HepG2 (cell line): ENCODE data around the gene TSKU. TPM values are rescaled to one million over a fixed set of nuclear protein-coding genes. Genes with fewer than 3 reads are reported as not detected.

Experiments
- ATAC-seq: fragments of 200-7000 bp; cut with Tn5 transposase; 3 replicates; pipeline ENCODE4 v1.9.1; 2020; ENCODE audit warnings: mild to moderate bottlenecking, moderate library complexity
- BruUV-seq: library from RNA; stranded (reverse); fragments of 400-500 nt; replicated peaks from 2 replicates; lab custom pipeline; 2021; lab: Mats Ljungman, UMichigan
- CTCF ChIA-PET: fragments of 300-600 bp; formaldehyde crosslinking; extraction: SDS; loops from one replicate; lab custom pipeline; 2021; ENCODE audit warnings: low total read pairs, inconsistent platforms, low intra/inter-chr PET ratio; lab: Yijun Ruan, JAX
- POLR2A ChIA-PET: fragments of 350-600 bp; sonication (Branson Sonifier 250); formaldehyde crosslinking; loops from one replicate; lab custom pipeline; 2020; ENCODE audit warnings: antibody characterized with exemption, inconsistent platforms; lab: Yijun Ruan, JAX
- DNase-seq: peaks from one replicate; pipeline ENCODE4 v3.0.0-alpha.2; 2015; ENCODE audit warnings: low spot score
- FAIRE-seq: peaks from 3 replicates; lab custom pipeline; 2011; peaks lifted over from hg19 to GRCh38; lab: Jason Lieb, UNC
- H2AFZ ChIP-seq: one replicate; pipeline ENCODE4 v1.6.1; 2011; ENCODE audit warnings: low read length, inconsistent platforms
- H3K27ac ChIP-seq: fragments of 300-600 bp; 3 replicates; pipeline ENCODE4 v1.8.0; 2011; ENCODE audit warnings: mixed run types, mild to moderate bottlenecking, mixed read lengths, low read length, inconsistent platforms; ENCODE audit not compliant: insufficient read depth; ENCODE audit errors: extremely low read length
- H3K27me3 ChIP-seq, 2 experiments: fragments of 200-600 bp in 1 of 2; 2 replicates in 1 of 2; 3 replicates in 1 of 2; pipeline versions ENCODE4 v1.6.0 to v1.8.0; 2011; ENCODE audit warnings: low read length in 2 of 2, mild to moderate bottlenecking in 2 of 2, moderate library complexity in 2 of 2, inconsistent platforms in 1 of 2; ENCODE audit not compliant: insufficient read depth in 2 of 2, control insufficient read depth in 1 of 2
- H3K36me3 ChIP-seq, 2 experiments: fragments of 200-600 bp in 1 of 2; replicated peaks in 1 of 2; 2 replicates in 1 of 2; 3 replicates in 1 of 2; pipeline versions ENCODE4 v1.5.1 to v1.8.0; 2011; ENCODE audit warnings: low read length in 2 of 2, inconsistent platforms in 1 of 2; ENCODE audit not compliant: insufficient read depth in 2 of 2, control insufficient read depth in 1 of 2
- H3K4me1 ChIP-seq: 2 replicates; pipeline ENCODE4 v1.5.1; 2012; ENCODE audit warnings: low read length, inconsistent platforms; ENCODE audit not compliant: insufficient read depth
- H3K4me2 ChIP-seq: 2 replicates; pipeline ENCODE4 v1.6.0; 2011; ENCODE audit warnings: low read depth, low read length, inconsistent platforms
- H3K4me3 ChIP-seq, 3 experiments: fragments of 200-600 bp in 1 of 3; sonication (generic), shearing (Covaris generic) in 1 of 3; replicated peaks in 1 of 3; 2 replicates each; pipeline ENCODE4 v1.5.1; 2011 to 2016; ENCODE audit warnings: low read length in 3 of 3, inconsistent platforms in 2 of 3, low read depth in 2 of 3, mild to moderate bottlenecking in 2 of 3, control low read depth in 1 of 3, mixed read lengths in 1 of 3; ENCODE audit not compliant: insufficient read depth in 1 of 3
- H3K79me2 ChIP-seq: one replicate; pipeline ENCODE4 v1.6.1; 2011; ENCODE audit warnings: low read length, inconsistent platforms; ENCODE audit not compliant: insufficient read depth
- H3K9ac ChIP-seq: 2 replicates; pipeline ENCODE4 v1.6.0; 2011; ENCODE audit warnings: mild to moderate bottlenecking, low read depth, low read length, inconsistent platforms; ENCODE audit not compliant: insufficient read depth
- H3K9me3 ChIP-seq: 2 replicates; pipeline ENCODE4 v1.5.1; 2012; ENCODE audit warnings: mild to moderate bottlenecking, low read length
- H4K20me1 ChIP-seq: 2 replicates; pipeline ENCODE4 v1.6.0; 2011; ENCODE audit warnings: inconsistent platforms, mild to moderate bottlenecking, low read length, moderate library complexity; ENCODE audit not compliant: insufficient read depth
- ATM ChIP-seq: fragments of 450-650 bp; IDR thresholded peaks from 2 replicates; pipeline ENCODE4 v1.7.1; 2017; ENCODE audit warnings: mild to moderate bottlenecking, borderline replicate concordance
- FOXP1 ChIP-seq, 2 experiments: fragments of 450-650 bp in 1 of 2; IDR thresholded peaks; 2 replicates each; pipeline ENCODE4 v1.6.1; 2017 to 2018; ENCODE audit warnings: antibody characterized with exemption in 1 of 2
- HOXA9 ChIP-seq: sonication (generic); formaldehyde crosslinking; IDR thresholded peaks from 2 replicates; pipeline ENCODE4 v1.8.1; 2022; ENCODE audit warnings: missing genetic modification reagents, mild to moderate bottlenecking, moderate library complexity, borderline replicate concordance
- NAIF1 ChIP-seq: sonication (generic); formaldehyde crosslinking; IDR thresholded peaks from 2 replicates; pipeline ENCODE4 v1.5.0; 2020; ENCODE audit warnings: mild to moderate bottlenecking, missing genetic modification reagents, borderline replicate concordance
- ZBTB25 ChIP-seq: IDR thresholded peaks from 2 replicates; pipeline ENCODE4 v1.6.1; 2018; ENCODE audit warnings: missing genetic modification reagents
- ZBTB34 ChIP-seq: sonication (generic); formaldehyde crosslinking; IDR thresholded peaks from 2 replicates; pipeline ENCODE4 v1.8.0; 2022; ENCODE audit warnings: mild to moderate bottlenecking, missing genetic modification reagents
- ZNF224 ChIP-seq: sonication (generic); formaldehyde crosslinking; IDR thresholded peaks from 2 replicates; pipeline ENCODE4 v1.5.0; 2020; ENCODE audit warnings: mild to moderate bottlenecking, missing genetic modification reagents
- ZNF230 ChIP-seq: sonication (generic); formaldehyde crosslinking; IDR thresholded peaks from 2 replicates; pipeline ENCODE4 v1.4.0; 2020; ENCODE audit warnings: mild to moderate bottlenecking, missing genetic modification reagents
- ZNF234 ChIP-seq: sonication (generic); formaldehyde crosslinking; conservative IDR thresholded peaks from 2 replicates; pipeline ENCODE4 v1.5.1; 2020; ENCODE audit warnings: mild to moderate bottlenecking, missing genetic modification reagents
- ZSCAN25 ChIP-seq: sonication (generic); formaldehyde crosslinking; IDR thresholded peaks from 2 replicates; pipeline ENCODE4 v1.8.0; 2022; ENCODE audit warnings: mild to moderate bottlenecking, missing genetic modification reagents
- WGBS: methylation state at CpG from one replicate; pipeline ENCODE4 v1.1.6; 2017; ENCODE audit warnings: low lambda C conversion rate; 5-methylcytosine and 5-hydroxymethylcytosine counted together
- in situ Hi-C: cut with HindIII; loops from 2 replicates; pipeline ENCODE4 v1.10.0; 2017; ENCODE audit warnings: low pct_unique_long_range_greater_than_20kb; ENCODE audit not compliant: extremely low pct_ligation_motif_present
- intact Hi-C: fragments of 100-400 bp; cut with micrococcal nuclease; formaldehyde crosslinking; loops from one replicate; pipeline ENCODE4 v1.10.0; 2022; ENCODE audit not compliant: unreplicated experiment
- polyA plus RNA-seq, 8 experiments: library from polyadenylated mRNA; depleted of rRNA in 3 of 8; stranded (reverse) in 7 of 8; unstranded in 1 of 8; fragments of >200 nt; fragmentation: Illumina TruSeq in 4 of 8; extraction: Trizol in 4 of 8; gene quantifications; 2 replicates each; pipeline versions ENCODE4 v1.2.1 to v1.2.3, GENCODE V29; 2011 to 2016; ENCODE audit warnings: low read depth in 4 of 8, missing spikeins in 1 of 8, mixed read lengths in 1 of 8; ENCODE audit not compliant: insufficient read depth in 1 of 8
- total RNA-seq, 5 experiments: library from RNA; depleted of rRNA; stranded (reverse); fragments of >200 nt; fragmentation: Illumina TruSeq; extraction: Trizol; gene quantifications; 2 replicates each; pipeline ENCODE4 v1.2.3, GENCODE V29; 2016; ENCODE audit warnings: low read depth in 1 of 5

The TSKU gene
- total and polyA plus RNA-seq, 2 of the 13 experiments (the other 11 are each of a cell fraction or from before 2014, with no cell fraction given) = 20.3 to 21.4 TPM

- FAIRE-seq (no peak), DNase-seq (no peak), ATAC-seq (no peak)
- in situ Hi-C loops = no loop called here
- H4K20me1 ChIP-seq = 0 out of 2 replicates have a peak, but pooled peaks cover 9% of the 10 kb centered on the region
- whole genome bisulfite sequencing = 53% methylated on average over 7 of the region's 10 CpGs
- no peaks in the 10 kb centered on the region for H3K9me3 ChIP-seq
- intact Hi-C loops = loop anchor here (10.0 kb wide), 1 partner anchor 291 kb away; no protein-coding TSS in a partner anchor
- no peak overlapping the region for H2AFZ ChIP-seq
- H3K9ac ChIP-seq = no peak overlapping the region
- no peak overlapping the region for H3K4me3 ChIP-seq
- H3K4me1 ChIP-seq = peaks cover 51% of the 10 kb centered on the region
- H3K27ac ChIP-seq = no peak overlapping the region
- peaks cover 6 to 19% of the 10 kb centered on the region in 2 experiments; a peak in 4 of 5 replicates for H3K27me3 ChIP-seq
- TF ChIP-seq ZBTB34 (CRISPR knock-in tag) (no peak), HOXA9 (CRISPR knock-in tag) (no peak), ZBTB25 (no peak), FOXP1 (IDR thresholded peaks at IDR 0.05) (no peak), FOXP1 (CRISPR knock-in tag; IDR thresholded peaks at IDR 0.05) (no peak), ZNF234 (CRISPR knock-in tag) (no peak), ATM (no peak), NAIF1 (CRISPR knock-in tag) (no peak), ZNF224 (no peak), ZSCAN25 (CRISPR knock-in tag) (no peak), ZNF230 (CRISPR knock-in tag) (no peak)
- H3K36me3 ChIP-seq = no peaks in the 10 kb centered on the region
- no TSS peak for BruUV-seq
- ChIA-PET POLR2A (no interaction called here), CTCF (no interaction called here)
- H3K79me2 ChIP-seq = no peaks in the 10 kb centered on the region
- H3K4me2 ChIP-seq = no peak overlapping the region
Measured at GRCh38 chr11:76803811-76804600, 20.9 kb downstream of the TSKU start.
